Smooth muscle cell (in vitro differentiated cells): Measurements from ENCODE around the gene RGS6. TPM values are rescaled to one million over a fixed set of nuclear protein-coding genes. Genes with fewer than 3 reads are reported as not detected.

Experiments
- DNase-seq: peaks from one replicate; lab custom pipeline; 2025; ENCODE audit not compliant: unreplicated experiment; lab: John Stamatoyannopoulos, UW
- H2AFZ ChIP-seq: fragments of 200-600 bp; sonication (generic); 2 replicates; pipeline ENCODE4 v1.6.0; 2016; ENCODE audit warnings: antibody characterized with exemption, low read depth, mild to moderate bottlenecking
- H3F3A ChIP-seq: fragments of 200-600 bp; sonication (generic); 2 replicates; pipeline ENCODE4 v1.6.0; 2017; ENCODE audit warnings: antibody characterized with exemption, low read depth
- H3K27ac ChIP-seq: fragments of 200-600 bp; sonication (generic); 2 replicates; pipeline ENCODE4 v1.5.1; 2016; ENCODE audit warnings: low read depth, mild to moderate bottlenecking
- H3K27me3 ChIP-seq: fragments of 200-600 bp; sonication (generic); 2 replicates; pipeline ENCODE4 v1.6.1; 2016; ENCODE audit warnings: low read depth, mild to moderate bottlenecking
- H3K36me3 ChIP-seq: fragments of 200-600 bp; sonication (generic); 2 replicates; pipeline ENCODE4 v1.5.1; 2016; ENCODE audit warnings: low read depth
- H3K4me1 ChIP-seq: fragments of 200-600 bp; sonication (generic); 2 replicates; pipeline ENCODE4 v1.5.1; 2016; ENCODE audit warnings: low read depth
- H3K4me2 ChIP-seq: fragments of 200-600 bp; sonication (generic); 2 replicates; pipeline ENCODE4 v1.6.0; 2016; ENCODE audit warnings: mild to moderate bottlenecking
- H3K4me3 ChIP-seq: fragments of 200-600 bp; sonication (generic); 2 replicates; pipeline ENCODE4 v1.5.1; 2016; ENCODE audit warnings: mild to moderate bottlenecking
- H3K79me2 ChIP-seq: fragments of 200-600 bp; sonication (generic); 2 replicates; pipeline ENCODE4 v1.6.0; 2016; ENCODE audit warnings: low read depth, mild to moderate bottlenecking
- H3K9ac ChIP-seq: fragments of 200-600 bp; sonication (generic); 2 replicates; pipeline ENCODE4 v1.6.0; 2016; ENCODE audit warnings: low read depth
- H3K9me3 ChIP-seq: fragments of 200-600 bp; sonication (generic); replicated peaks from 2 replicates; pipeline ENCODE4 v1.5.1; 2016; ENCODE audit warnings: low read depth
- H4K20me1 ChIP-seq: fragments of 200-600 bp; sonication (generic); 2 replicates; pipeline ENCODE4 v1.6.0; 2016; ENCODE audit warnings: low read depth
- WGBS: methylation state at CpG from one replicate; pipeline ENCODE4 v1.1.7; 2016; ENCODE audit warnings: low lambda C conversion rate; 5-methylcytosine and 5-hydroxymethylcytosine counted together
- polyA plus RNA-seq: library from polyadenylated mRNA; unstranded; fragments of >200 nt; fragmentation: Nextera tagmentation; extraction: Ambion mirVana; gene quantifications from 2 replicates; pipeline ENCODE4 v1.2.1, GENCODE V29; 2016
- total RNA-seq: library from RNA; depleted of rRNA; stranded (reverse); fragments of >200 nt; gene quantifications from 2 replicates; pipeline ENCODE4 v1.2.3, GENCODE V29; 2014
- TF ChIP-seq, protein P1 (sequence below): fragments of 200-600 bp; sonication (generic); IDR thresholded peaks from 2 replicates; pipeline ENCODE4 v1.5.1; 2017; ENCODE audit warnings: borderline replicate concordance, mild to moderate bottlenecking, antibody characterized with exemption; ENCODE audit not compliant: insufficient read depth, poor library complexity, severe bottlenecking

Gene RGS6
- total and polyA plus RNA-seq, 2 experiments from 2014 or later = 0.40 TPM; not detected in 1

DNA sequence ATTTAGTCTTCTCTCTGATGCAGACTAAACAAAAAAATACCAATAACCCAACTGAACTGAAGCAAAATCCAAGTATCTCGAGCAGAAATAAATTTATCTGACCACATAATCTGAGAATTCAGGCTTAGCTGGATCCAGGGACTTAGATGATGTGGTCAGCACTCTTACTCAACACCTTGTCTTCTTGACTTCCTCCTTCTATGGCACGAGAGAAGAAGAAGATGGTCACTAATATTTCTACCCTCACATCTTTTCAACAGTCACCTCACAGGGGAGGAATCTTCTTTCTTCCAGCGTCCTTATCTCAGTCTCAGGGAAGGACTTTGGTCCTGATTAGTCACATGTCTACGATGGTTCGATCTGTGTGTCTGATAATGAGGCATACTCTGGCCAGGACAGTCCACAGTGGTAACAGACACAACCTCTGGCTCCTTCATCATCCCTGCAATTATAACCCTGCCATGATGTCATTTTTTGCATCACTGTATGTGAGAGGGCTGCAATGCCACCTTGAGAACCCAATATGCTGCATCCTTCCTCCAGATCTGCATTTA, 15.8 kb downstream of the RGS6 start:
- Histone ChIP-seq H3K4me3 (no peak overlapping the region), H3K27me3 (no peaks in the 10 kb centered on the region), H3K27ac (no peak overlapping the region), H3K9me3 (no peaks in the 10 kb centered on the region), H3K4me1 (no peaks in the 10 kb centered on the region), H3K79me2 (no peaks in the 10 kb centered on the region), H4K20me1 (no peaks in the 10 kb centered on the region), H3K36me3 (no peaks in the 10 kb centered on the region), H2AFZ (no peak overlapping the region), H3K9ac (no peak overlapping the region), H3K4me2 (no peak overlapping the region), H3F3A (no peaks in the 10 kb centered on the region)
- TF ChIP-seq, protein P1, sequence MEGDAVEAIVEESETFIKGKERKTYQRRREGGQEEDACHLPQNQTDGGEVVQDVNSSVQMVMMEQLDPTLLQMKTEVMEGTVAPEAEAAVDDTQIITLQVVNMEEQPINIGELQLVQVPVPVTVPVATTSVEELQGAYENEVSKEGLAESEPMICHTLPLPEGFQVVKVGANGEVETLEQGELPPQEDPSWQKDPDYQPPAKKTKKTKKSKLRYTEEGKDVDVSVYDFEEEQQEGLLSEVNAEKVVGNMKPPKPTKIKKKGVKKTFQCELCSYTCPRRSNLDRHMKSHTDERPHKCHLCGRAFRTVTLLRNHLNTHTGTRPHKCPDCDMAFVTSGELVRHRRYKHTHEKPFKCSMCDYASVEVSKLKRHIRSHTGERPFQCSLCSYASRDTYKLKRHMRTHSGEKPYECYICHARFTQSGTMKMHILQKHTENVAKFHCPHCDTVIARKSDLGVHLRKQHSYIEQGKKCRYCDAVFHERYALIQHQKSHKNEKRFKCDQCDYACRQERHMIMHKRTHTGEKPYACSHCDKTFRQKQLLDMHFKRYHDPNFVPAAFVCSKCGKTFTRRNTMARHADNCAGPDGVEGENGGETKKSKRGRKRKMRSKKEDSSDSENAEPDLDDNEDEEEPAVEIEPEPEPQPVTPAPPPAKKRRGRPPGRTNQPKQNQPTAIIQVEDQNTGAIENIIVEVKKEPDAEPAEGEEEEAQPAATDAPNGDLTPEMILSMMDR = no peak
- no peak for DNase-seq
- WGBS = 62% methylated on average over 5 of the region's 5 CpGs

DNA sequence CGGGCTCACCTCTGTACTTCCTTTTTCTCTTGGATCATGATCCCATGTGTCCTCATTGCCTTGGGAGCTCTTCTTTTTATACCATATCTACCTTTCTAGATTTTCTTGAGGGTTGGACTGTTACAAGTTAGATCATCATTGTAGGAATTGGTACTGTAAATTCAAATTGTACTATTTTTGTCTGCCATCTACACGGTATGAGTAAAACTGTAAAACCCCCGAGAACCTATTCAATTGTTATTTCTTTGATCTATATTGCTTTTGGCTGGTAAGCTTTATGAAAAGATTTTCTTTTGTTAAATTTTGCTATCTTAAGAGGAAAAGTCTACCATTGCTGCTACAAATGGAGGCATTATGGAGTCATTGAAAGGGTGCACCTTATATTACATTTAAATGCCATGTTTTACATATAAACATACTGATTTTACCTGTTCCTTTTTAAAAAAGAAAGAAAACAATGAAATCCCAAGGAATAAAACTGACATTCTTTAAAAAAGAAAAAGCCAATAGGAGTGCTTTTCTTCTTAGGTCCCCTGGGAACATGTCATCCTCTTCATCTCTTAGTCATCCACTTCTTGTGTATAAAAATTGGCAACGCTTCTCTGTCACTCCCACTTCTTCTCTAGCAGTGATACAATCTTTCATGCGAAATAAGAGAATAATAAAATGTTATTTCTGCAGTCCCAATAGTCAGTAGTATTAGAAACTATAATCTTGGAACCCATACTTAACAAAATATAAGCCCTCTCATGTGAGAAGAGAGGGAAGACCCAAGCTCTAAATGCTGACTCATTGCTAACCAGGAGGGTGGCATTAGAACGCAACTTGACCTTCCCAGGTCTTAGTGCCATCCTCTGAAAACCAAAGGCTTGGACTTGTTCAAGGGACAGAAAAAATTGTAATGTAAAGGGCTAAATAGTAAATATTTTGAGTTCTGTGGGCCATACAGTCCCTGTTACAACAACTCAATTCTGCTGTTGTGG, 20.4 kb downstream of the RGS6 start:
- H3K27ac ChIP-seq = no peak overlapping the region
- H3K27me3 ChIP-seq = no peaks in the 10 kb centered on the region
- H4K20me1 ChIP-seq = no peaks in the 10 kb centered on the region
- TF ChIP-seq, protein P1 = no peak
- whole genome bisulfite sequencing = 93% methylated on average over 6 of the region's 6 CpGs
- H3K4me1 ChIP-seq = no peaks in the 10 kb centered on the region
- H3K4me2 ChIP-seq = no peak overlapping the region
- H2AFZ ChIP-seq = no peak overlapping the region
- H3F3A ChIP-seq = no peaks in the 10 kb centered on the region
- DNase-seq = no peak
- no peaks in the 10 kb centered on the region for H3K9me3 ChIP-seq
- no peak overlapping the region for H3K9ac ChIP-seq
- H3K4me3 ChIP-seq = no peak overlapping the region
- H3K36me3 ChIP-seq = no peaks in the 10 kb centered on the region
- H3K79me2 ChIP-seq = no peaks in the 10 kb centered on the region

DNA sequence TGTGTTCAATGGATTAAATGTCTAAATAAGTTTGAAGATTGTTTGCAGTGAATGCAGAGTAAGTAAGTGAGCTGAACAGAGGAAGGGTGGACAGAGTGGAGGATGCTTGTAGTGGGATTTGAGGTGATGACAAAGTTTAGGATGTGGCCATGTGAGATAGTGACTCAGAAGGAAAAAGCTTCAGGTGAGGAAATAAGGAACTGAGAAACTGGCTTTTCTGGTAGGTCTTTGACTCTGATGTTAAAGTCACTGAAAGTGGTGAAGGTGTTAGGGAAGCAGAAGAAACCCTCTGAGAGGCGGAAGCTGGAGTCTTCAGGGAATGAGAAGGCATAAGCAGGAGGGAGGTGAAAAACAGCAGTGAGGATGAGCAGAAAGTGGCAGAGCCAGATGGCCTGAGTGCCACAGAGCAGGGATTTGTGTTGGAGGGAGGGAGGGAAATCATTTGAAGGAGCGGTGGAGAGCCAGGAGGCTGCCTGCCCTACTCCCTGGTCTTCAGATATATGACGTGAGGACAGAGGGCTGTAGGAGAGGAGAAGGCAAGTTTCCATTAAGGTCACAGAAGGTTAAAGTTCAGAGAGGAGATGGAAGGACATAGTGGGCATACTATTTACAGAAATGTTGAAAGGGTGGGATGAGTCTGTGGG, 24.8 kb downstream of the RGS6 start:
- no peaks in the 10 kb centered on the region for H3K27me3 ChIP-seq
- H3K79me2 ChIP-seq = no peaks in the 10 kb centered on the region
- no peak overlapping the region for H3K9ac ChIP-seq
- H4K20me1 ChIP-seq = no peaks in the 10 kb centered on the region
- DNase-seq = no peak
- no peak overlapping the region for H3K4me3 ChIP-seq
- no peak overlapping the region for H3K4me2 ChIP-seq
- no peaks in the 10 kb centered on the region for H3K36me3 ChIP-seq
- no peaks in the 10 kb centered on the region for H3K9me3 ChIP-seq
- TF ChIP-seq, protein P1 = no peak
- peaks cover 4% of the 10 kb centered on the region for H3K4me1 ChIP-seq
- no peak overlapping the region for H2AFZ ChIP-seq
- no peak overlapping the region for H3K27ac ChIP-seq
- peaks cover 12% of the 10 kb centered on the region for H3F3A ChIP-seq
- 41% methylated on average over 3 of the region's 3 CpGs for WGBS
